ENCODE measurements around the gene CNR2. TPM values are rescaled to one million over a fixed set of nuclear protein-coding genes. Genes with fewer than 3 reads are reported as not detected.

CNR2 gene
- total and polyA plus RNA-seq, 2 experiments from 2014 or later = not detected

GRCh38 chr1:23936481-23937176 is 23.5 kb upstream of the CNR2 start:
- no peaks in the 10 kb centered on the region for H3K79me2 ChIP-seq (replicated peaks; ENCODE audit: insufficient read depth)
- Mint-ChIP-seq H3K9me3 (peaks cover 4% of the 10 kb centered on the region; the same call in 2 of the 3 replicates), H3K36me3 (ENCODE audit: low read depth) (peaks cover 3% of the 10 kb centered on the region; the same call in 1 of the 3 replicates), H3K27me3 (ENCODE audit: insufficient read depth, low read depth, poor library complexity) (peaks cover 5% of the 10 kb centered on the region), H3K4me3 (peak overlapping the region; percentile 12; the same call in 1 of the 3 replicates), H3K27ac (peak overlapping the region; percentile 22), H3K4me1 (peaks cover 12% of the 10 kb centered on the region)
- H2AFZ ChIP-seq = peak overlapping the region; percentile 2; the same call in 1 of the 2 replicates
- no peaks in the 10 kb centered on the region for H3F3A ChIP-seq (replicated peaks; ENCODE audit: low read depth)
- no peaks in the 10 kb centered on the region for H3K27me3 ChIP-seq (ENCODE audit: insufficient read depth)
- H3K9me2 ChIP-seq (ENCODE audit: insufficient read depth) = no peaks in the 10 kb centered on the region
- peak overlapping the region; percentile 50; the same call in 1 of the 2 replicates for H3K27ac ChIP-seq (ENCODE audit: low read depth)
- ATAC-seq = peak; percentile 100
- no peak for TF ChIP-seq CREB1 (CRISPR knock-in tag; IDR thresholded peaks at IDR 0.05; ENCODE audit: low read depth)
- peak; percentile 81 for TF ChIP-seq REST (IDR thresholded peaks at IDR 0.05; ENCODE audit: unreplicated experiment)
- DNase-seq (ENCODE audit: low spot score) = peak; percentile 80
- peak overlapping the region; percentile 37 for H3K4me2 ChIP-seq
- no peaks in the 10 kb centered on the region for H4K20me1 ChIP-seq (replicated peaks; ENCODE audit: insufficient read depth)
- H3K4me1 ChIP-seq (ENCODE audit: insufficient read depth) = peaks cover 7% of the 10 kb centered on the region
- H3K4me3 ChIP-seq = peak overlapping the region; percentile 30
- H3K36me3 ChIP-seq (ENCODE audit: insufficient read depth) = no peaks in the 10 kb centered on the region

- no peaks in the 10 kb centered on the region for H3F3A ChIP-seq (replicated peaks; ENCODE audit: low read depth)
- ATAC-seq = no peak
- no peak overlapping the region for H3K4me3 Mint-ChIP-seq
- no peak for TF ChIP-seq ZNF331 (CRISPR knock-in tag; IDR thresholded peaks at IDR 0.05; ENCODE audit: low read depth)
- TF ChIP-seq EZH2 (IDR thresholded peaks at IDR 0.05; ENCODE audit: low read depth, unreplicated experiment) = no peak
- TF ChIP-seq POLR2AphosphoS5 (IDR thresholded peaks at IDR 0.05; ENCODE audit: low read depth) = no peak
- TF ChIP-seq CREB1 (CRISPR knock-in tag; IDR thresholded peaks at IDR 0.05; ENCODE audit: low read depth) = no peak
- no peak for TF ChIP-seq REST (IDR thresholded peaks at IDR 0.05; ENCODE audit: unreplicated experiment)
- no peak for TF ChIP-seq ETS1 (IDR thresholded peaks at IDR 0.05)
- TF ChIP-seq JUNB (IDR thresholded peaks at IDR 0.05; ENCODE audit: unreplicated experiment) = no peak
- no peak for TF ChIP-seq STAT1 (IDR thresholded peaks at IDR 0.05; ENCODE audit: unreplicated experiment)
- no peak for TF ChIP-seq EZH2phosphoT487 (IDR thresholded peaks at IDR 0.05; ENCODE audit: unreplicated experiment)
- TF ChIP-seq NANOG (IDR thresholded peaks at IDR 0.05; ENCODE audit: borderline replicate concordance) = no peak
- TF ChIP-seq, protein P1, sequence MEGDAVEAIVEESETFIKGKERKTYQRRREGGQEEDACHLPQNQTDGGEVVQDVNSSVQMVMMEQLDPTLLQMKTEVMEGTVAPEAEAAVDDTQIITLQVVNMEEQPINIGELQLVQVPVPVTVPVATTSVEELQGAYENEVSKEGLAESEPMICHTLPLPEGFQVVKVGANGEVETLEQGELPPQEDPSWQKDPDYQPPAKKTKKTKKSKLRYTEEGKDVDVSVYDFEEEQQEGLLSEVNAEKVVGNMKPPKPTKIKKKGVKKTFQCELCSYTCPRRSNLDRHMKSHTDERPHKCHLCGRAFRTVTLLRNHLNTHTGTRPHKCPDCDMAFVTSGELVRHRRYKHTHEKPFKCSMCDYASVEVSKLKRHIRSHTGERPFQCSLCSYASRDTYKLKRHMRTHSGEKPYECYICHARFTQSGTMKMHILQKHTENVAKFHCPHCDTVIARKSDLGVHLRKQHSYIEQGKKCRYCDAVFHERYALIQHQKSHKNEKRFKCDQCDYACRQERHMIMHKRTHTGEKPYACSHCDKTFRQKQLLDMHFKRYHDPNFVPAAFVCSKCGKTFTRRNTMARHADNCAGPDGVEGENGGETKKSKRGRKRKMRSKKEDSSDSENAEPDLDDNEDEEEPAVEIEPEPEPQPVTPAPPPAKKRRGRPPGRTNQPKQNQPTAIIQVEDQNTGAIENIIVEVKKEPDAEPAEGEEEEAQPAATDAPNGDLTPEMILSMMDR (conservative IDR thresholded peaks at IDR 0.05; ENCODE audit: low read depth in 2 of 2) = no peak
- TF ChIP-seq ZNF114 (CRISPR knock-in tag; IDR thresholded peaks at IDR 0.05) = no peak
These were observed 18.3 kb upstream of the CNR2 start for GRCh38 chr1:23931491-23931880.

More at GRCh38 chr1:23931491-23931880, 18.3 kb upstream of the CNR2 start:
- H3K4me1 Mint-ChIP-seq = peaks cover 6% of the 10 kb centered on the region; the same call in 2 of the 3 replicates
- no peaks in the 10 kb centered on the region for H3K36me3 ChIP-seq (ENCODE audit: insufficient read depth)
- H3K4me3 ChIP-seq = no peak overlapping the region
- H3K27me3 ChIP-seq (ENCODE audit: insufficient read depth) = no peaks in the 10 kb centered on the region
- no peaks in the 10 kb centered on the region for H3K9me2 ChIP-seq (ENCODE audit: insufficient read depth)
- H3K27ac Mint-ChIP-seq = no peak overlapping the region
- no peak for DNase-seq (ENCODE audit: low spot score)
- H3K9me3 Mint-ChIP-seq = peaks cover 4% of the 10 kb centered on the region; the same call in 2 of the 3 replicates
- no peaks in the 10 kb centered on the region for H3K79me2 ChIP-seq (replicated peaks; ENCODE audit: insufficient read depth)
- H3K36me3 Mint-ChIP-seq (ENCODE audit: low read depth) = peaks cover 3% of the 10 kb centered on the region; the same call in 1 of the 3 replicates
- 0 out of 2 replicates have a peak overlapping the region, but pooled peaks have one; percentile 17 for H3K4me2 ChIP-seq
- H3K4me1 ChIP-seq (ENCODE audit: insufficient read depth) = no peaks in the 10 kb centered on the region
- 0 out of 2 replicates have a peak overlapping the region, but pooled peaks have one; percentile 5 for H2AFZ ChIP-seq
- no peak overlapping the region for H3K27ac ChIP-seq (ENCODE audit: low read depth)
- H3K27me3 Mint-ChIP-seq (ENCODE audit: insufficient read depth, low read depth, poor library complexity) = peaks cover 7% of the 10 kb centered on the region
- H4K20me1 ChIP-seq (replicated peaks; ENCODE audit: insufficient read depth) = no peaks in the 10 kb centered on the region

All from GM23338 (cell line).